Lower leg skin (tissue), 3 donors: ENCODE measurements around the gene SPESP1.

Experiments
- POLR2A ChIP-seq, 2 donors: fragments of 450-650 bp; IDR thresholded peaks; one replicate each; pipeline ENCODE4 v1.6.1; 2016 to 2017; ENCODE audit warnings: antibody characterized with exemption in 2 of 2, mild to moderate bottlenecking in 1 of 2, moderate library complexity in 1 of 2
- TF ChIP-seq, protein P1 (sequence below), 3 donors: fragments of 450-650 bp; IDR thresholded peaks; one replicate each; pipeline ENCODE4 v1.5.1; 2016; ENCODE audit warnings: antibody characterized with exemption in 3 of 3, mild to moderate bottlenecking in 3 of 3, moderate library complexity in 2 of 3

DNA sequence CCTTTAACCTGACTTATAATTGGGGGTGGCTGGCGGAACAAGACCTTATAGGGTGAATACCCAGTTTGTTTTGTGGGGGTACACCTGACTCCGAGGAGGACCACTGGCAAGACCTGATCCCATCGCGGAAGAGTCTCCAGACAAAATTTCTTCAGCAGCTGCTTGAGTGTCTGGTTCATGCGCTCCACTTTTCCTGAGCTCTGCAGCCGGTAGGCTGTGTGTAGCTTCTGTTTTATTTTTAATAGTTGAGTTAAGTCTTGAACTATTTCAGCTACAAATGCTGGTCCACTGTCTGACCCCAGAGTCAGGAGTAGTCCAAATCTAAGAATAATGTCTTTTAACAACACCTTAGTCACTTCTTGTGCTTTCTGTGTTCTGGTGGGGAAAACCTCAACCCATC is 63.0 kb downstream of the SPESP1 start:
- TF ChIP-seq, protein P1, sequence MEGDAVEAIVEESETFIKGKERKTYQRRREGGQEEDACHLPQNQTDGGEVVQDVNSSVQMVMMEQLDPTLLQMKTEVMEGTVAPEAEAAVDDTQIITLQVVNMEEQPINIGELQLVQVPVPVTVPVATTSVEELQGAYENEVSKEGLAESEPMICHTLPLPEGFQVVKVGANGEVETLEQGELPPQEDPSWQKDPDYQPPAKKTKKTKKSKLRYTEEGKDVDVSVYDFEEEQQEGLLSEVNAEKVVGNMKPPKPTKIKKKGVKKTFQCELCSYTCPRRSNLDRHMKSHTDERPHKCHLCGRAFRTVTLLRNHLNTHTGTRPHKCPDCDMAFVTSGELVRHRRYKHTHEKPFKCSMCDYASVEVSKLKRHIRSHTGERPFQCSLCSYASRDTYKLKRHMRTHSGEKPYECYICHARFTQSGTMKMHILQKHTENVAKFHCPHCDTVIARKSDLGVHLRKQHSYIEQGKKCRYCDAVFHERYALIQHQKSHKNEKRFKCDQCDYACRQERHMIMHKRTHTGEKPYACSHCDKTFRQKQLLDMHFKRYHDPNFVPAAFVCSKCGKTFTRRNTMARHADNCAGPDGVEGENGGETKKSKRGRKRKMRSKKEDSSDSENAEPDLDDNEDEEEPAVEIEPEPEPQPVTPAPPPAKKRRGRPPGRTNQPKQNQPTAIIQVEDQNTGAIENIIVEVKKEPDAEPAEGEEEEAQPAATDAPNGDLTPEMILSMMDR (IDR thresholded peaks at IDR 0.05): no peak
- no peak for TF ChIP-seq POLR2A (IDR thresholded peaks at IDR 0.05)
